ENCODE results near the gene AUTS2.

The AUTS2 gene

DNA sequence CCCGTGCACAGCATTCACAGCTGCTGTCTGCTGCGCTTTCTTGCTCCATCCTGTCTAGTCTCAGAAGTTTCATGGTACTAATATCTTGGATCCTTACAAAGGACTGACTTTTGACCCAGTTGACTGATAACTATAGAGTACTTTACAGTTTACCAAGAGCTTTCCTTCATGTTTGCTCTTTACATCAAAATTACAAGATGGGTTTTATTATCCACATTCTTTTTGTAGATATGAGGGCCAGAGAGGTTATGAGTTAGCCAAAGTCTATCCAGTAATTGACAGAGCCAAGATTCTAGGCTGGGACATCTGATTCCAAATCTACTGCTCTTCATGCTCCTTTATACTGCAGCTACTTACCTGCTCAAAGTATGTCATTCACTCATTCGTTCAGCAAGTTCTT, 218.2 kb downstream of the AUTS2 start:
- Histone ChIP-seq H3K4me2 (ENCODE audit: low read depth, low read length, poor library complexity, severe bottlenecking) (no peak overlapping the region), H3F3A (ENCODE audit: low read depth) (no peaks in the 10 kb centered on the region), H3K79me2 (ENCODE audit: insufficient read depth, low read length) (peaks cover 52% of the 10 kb centered on the region), H3K9me3 (ENCODE audit: insufficient read depth, low read depth, low read length) (no peaks in the 10 kb centered on the region), H2AFZ (ENCODE audit: low read length) (no peak overlapping the region), H3K9ac (ENCODE audit: low read depth, low read length, poor library complexity, severe bottlenecking) (no peak overlapping the region), H4K20me1 (ENCODE audit: insufficient read depth, low read length, poor library complexity, severe bottlenecking) (peaks cover 9% of the 10 kb centered on the region), H3K36me3 (ENCODE audit: insufficient read depth, low read length) (no peaks in the 10 kb centered on the region), H3K9me2 (replicated peaks; ENCODE audit: low read depth, low read length) (no peaks in the 10 kb centered on the region), H3K27me3 (ENCODE audit: insufficient read depth, low read length, poor library complexity, severe bottlenecking) (no peaks in the 10 kb centered on the region), H3K4me1 (ENCODE audit: insufficient read depth, low read length, poor library complexity, severe bottlenecking) (peaks cover 29% of the 10 kb centered on the region), H3K4me3 (ENCODE audit: low read length, poor library complexity, severe bottlenecking) (no peak overlapping the region)
- TF ChIP-seq, protein P1, sequence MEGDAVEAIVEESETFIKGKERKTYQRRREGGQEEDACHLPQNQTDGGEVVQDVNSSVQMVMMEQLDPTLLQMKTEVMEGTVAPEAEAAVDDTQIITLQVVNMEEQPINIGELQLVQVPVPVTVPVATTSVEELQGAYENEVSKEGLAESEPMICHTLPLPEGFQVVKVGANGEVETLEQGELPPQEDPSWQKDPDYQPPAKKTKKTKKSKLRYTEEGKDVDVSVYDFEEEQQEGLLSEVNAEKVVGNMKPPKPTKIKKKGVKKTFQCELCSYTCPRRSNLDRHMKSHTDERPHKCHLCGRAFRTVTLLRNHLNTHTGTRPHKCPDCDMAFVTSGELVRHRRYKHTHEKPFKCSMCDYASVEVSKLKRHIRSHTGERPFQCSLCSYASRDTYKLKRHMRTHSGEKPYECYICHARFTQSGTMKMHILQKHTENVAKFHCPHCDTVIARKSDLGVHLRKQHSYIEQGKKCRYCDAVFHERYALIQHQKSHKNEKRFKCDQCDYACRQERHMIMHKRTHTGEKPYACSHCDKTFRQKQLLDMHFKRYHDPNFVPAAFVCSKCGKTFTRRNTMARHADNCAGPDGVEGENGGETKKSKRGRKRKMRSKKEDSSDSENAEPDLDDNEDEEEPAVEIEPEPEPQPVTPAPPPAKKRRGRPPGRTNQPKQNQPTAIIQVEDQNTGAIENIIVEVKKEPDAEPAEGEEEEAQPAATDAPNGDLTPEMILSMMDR (conservative IDR thresholded peaks at IDR 0.05; ENCODE audit: low read length), result no peak
- no peak for TF ChIP-seq EZH2phosphoT487 (IDR thresholded peaks at IDR 0.05; ENCODE audit: borderline replicate concordance)

DNA sequence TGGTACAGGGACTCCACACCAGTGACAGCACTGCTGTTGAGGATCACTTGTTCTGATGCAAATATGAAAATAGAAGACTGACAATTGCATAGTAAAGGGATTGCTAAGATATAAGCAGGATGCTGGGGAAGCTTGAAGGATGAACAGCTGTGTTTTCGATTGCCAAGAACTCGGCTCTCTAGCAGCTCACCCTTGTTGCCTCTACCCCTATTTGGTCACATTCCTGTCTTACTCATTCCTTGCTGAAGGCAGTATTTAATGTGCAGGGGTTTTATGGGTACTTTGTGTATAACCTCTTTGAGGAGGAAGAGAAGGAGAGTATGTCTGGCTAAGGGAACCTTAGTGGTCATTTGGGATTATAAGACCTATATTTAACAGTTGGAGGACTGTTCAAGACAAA, 218.8 kb downstream of the AUTS2 start:
- peaks cover 58% of the 10 kb centered on the region for H3K79me2 ChIP-seq (ENCODE audit: insufficient read depth, low read length)
- peaks cover 28% of the 10 kb centered on the region for H3K4me1 ChIP-seq (ENCODE audit: insufficient read depth, low read length, poor library complexity, severe bottlenecking)
- H3K27me3 ChIP-seq (ENCODE audit: insufficient read depth, low read length, poor library complexity, severe bottlenecking), result no peaks in the 10 kb centered on the region

DNA sequence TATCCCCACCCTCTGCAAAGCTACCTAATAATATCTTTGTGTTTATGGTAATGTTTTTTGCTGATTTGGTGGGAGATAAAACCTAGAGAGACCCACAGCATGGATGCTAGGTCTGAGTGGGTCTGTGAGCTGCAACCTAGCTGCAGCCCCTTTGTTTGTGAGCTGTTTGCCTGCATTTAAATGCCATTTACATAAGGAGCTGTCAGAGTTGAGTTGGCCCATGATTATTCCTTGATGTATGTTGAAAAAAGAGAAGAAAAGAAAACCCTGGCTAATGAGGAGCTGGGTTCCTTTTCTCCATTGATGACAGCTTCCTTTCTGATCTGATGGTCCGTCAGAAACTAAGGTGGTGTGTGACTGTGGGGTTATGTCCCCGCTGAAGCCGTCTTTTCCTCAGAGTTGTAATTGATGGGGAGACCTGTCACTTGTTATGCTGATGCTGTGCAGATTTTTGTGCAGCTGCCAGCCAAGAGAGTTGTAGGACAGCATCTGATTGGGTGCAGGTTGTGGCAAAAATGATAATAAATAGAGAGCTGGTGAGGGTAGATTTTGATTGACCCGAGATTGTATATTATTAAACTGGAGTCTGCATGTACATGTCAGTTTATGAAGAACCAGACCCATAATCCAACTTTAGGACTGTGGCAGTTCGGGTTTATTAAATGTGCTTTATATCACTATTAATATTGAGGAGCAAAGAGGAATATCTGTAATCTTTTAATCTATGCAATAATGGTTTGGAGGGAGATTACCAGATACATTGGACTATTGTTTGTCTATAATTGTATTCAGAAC, 219.8 kb downstream of the AUTS2 start:
- TF ChIP-seq EZH2phosphoT487 (IDR thresholded peaks at IDR 0.05; ENCODE audit: borderline replicate concordance), result no peak
- TF ChIP-seq, protein P1 (conservative IDR thresholded peaks at IDR 0.05; ENCODE audit: low read length), result no peak
- Histone ChIP-seq H3K27me3 (ENCODE audit: insufficient read depth, low read length, poor library complexity, severe bottlenecking) (no peaks in the 10 kb centered on the region), H3K4me2 (ENCODE audit: low read depth, low read length, poor library complexity, severe bottlenecking) (no peak overlapping the region), H3K9me3 (ENCODE audit: insufficient read depth, low read depth, low read length) (no peaks in the 10 kb centered on the region), H3K4me1 (ENCODE audit: insufficient read depth, low read length, poor library complexity, severe bottlenecking) (peaks cover 31% of the 10 kb centered on the region), H3F3A (ENCODE audit: low read depth) (no peaks in the 10 kb centered on the region), H4K20me1 (ENCODE audit: insufficient read depth, low read length, poor library complexity, severe bottlenecking) (peaks cover 10% of the 10 kb centered on the region), H2AFZ (ENCODE audit: low read length) (no peak overlapping the region), H3K36me3 (ENCODE audit: insufficient read depth, low read length) (no peaks in the 10 kb centered on the region), H3K4me3 (ENCODE audit: low read length, poor library complexity, severe bottlenecking) (no peak overlapping the region), H3K9ac (ENCODE audit: low read depth, low read length, poor library complexity, severe bottlenecking) (no peak overlapping the region), H3K9me2 (replicated peaks; ENCODE audit: low read depth, low read length) (no peaks in the 10 kb centered on the region), H3K79me2 (ENCODE audit: insufficient read depth, low read length) (peaks cover 60% of the 10 kb centered on the region)

More for the DNA sequence above, 218.8 kb downstream of the AUTS2 start:
- Histone ChIP-seq H3K4me2 (ENCODE audit: low read depth, low read length, poor library complexity, severe bottlenecking) (no peak overlapping the region), H3K9me3 (ENCODE audit: insufficient read depth, low read depth, low read length) (no peaks in the 10 kb centered on the region), H3K9me2 (replicated peaks; ENCODE audit: low read depth, low read length) (no peaks in the 10 kb centered on the region), H3K9ac (ENCODE audit: low read depth, low read length, poor library complexity, severe bottlenecking) (no peak overlapping the region), H4K20me1 (ENCODE audit: insufficient read depth, low read length, poor library complexity, severe bottlenecking) (peaks cover 9% of the 10 kb centered on the region), H3F3A (ENCODE audit: low read depth) (no peaks in the 10 kb centered on the region), H2AFZ (ENCODE audit: low read length) (no peak overlapping the region), H3K4me3 (ENCODE audit: low read length, poor library complexity, severe bottlenecking) (no peak overlapping the region), H3K36me3 (ENCODE audit: insufficient read depth, low read length) (no peaks in the 10 kb centered on the region)
- TF ChIP-seq EZH2phosphoT487 (IDR thresholded peaks at IDR 0.05; ENCODE audit: borderline replicate concordance), result no peak
- TF ChIP-seq, protein P1 (conservative IDR thresholded peaks at IDR 0.05; ENCODE audit: low read length), result no peak
